ENCODE data around the gene MOB3B.

MOB3B gene

DNA sequence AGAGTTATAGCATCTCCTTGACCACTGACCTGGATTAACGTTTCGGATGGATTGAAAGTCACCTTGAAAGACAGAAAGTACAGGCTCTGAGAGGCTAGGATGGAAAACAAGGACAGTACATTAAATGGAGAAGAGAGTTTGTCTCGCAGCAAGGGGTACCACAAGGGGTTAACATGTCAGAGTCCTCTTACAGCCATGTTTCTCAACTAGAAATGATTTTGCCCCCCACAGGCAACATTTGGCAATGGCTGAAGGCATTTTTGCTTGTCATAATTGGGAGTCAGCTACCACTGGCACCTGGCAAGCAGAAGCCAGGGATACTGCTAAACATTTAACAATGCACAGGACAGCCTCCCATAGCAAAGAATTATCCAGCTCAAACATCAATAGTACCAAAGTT, 141.9 kb downstream of the MOB3B start:
- DNase-seq (ENCODE audit: low read depth) = no peak

DNA sequence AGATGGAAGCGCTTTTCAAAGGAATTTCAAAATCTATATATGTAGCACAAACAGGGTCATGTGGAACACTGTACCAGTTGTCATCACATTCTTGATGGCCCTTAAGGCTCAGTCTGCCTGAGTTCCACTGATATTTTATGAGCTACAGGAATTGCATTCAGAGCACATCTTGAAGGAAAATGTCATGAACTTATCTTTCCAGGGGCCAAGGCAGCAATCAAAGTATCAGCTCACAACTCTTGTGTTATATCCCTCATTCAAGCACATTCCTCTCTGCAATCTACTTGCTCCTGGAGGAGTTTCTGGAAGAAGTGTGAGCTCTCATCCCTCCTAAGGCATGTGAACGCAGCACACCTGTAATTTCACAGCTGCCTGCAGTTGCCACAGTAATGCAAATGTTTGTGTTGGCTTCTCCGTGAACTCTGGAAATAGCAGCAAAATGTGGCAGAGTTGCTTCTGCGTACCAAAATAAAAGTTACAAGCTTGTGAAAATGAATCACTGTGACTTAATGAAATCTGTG, 143.0 kb downstream of the MOB3B start:
- DNase-seq (ENCODE audit: low read depth) = no peak

GRCh38 chr9:27385606-27386322, 143.8 kb downstream of the MOB3B start:
- DNase-seq (ENCODE audit: low read depth) = no peak

DNA sequence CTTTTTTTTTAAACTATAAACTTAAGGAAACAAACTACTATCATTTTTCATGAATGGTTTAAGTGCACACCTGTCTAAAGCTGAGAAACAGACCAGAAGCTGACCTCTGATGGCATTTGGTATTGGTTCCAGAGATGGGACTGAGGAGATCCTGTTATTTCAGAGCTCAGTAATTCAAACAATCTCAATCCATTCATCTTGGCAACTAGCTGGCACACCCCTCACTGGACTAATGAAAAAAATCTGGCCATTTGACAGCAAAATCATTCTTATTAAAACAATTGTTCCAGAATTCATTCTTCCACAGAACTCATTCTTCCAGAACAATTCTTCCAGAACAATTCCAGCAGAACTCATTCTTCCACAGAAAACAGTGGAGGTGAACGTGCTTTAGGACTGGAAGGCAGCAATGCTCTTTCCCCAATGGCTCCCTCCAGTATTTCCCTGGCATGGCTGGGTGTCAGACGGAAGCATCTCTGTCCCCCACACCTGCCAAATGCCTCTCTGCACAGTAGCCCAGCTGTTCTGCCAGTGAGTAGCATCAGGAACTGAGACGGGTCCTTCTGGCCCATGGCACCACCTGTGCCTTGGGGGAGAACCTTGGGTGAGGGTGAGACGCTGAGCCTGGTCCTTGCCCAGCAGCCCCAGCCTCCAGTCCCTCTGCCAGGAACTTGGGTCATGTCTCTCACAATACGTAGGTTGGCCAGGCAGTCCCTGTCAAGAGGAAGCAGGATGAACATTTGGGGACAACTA, 145.2 kb downstream of the MOB3B start:
- no peak for DNase-seq (ENCODE audit: low read depth)

GRCh38 chr9:27383524-27383923, 146.1 kb downstream of the MOB3B start:
- no peak for DNase-seq (ENCODE audit: low read depth)

GRCh38 chr9:27382975-27383374, 146.6 kb downstream of the MOB3B start:
- DNase-seq (ENCODE audit: low read depth) = no peak

DNA sequence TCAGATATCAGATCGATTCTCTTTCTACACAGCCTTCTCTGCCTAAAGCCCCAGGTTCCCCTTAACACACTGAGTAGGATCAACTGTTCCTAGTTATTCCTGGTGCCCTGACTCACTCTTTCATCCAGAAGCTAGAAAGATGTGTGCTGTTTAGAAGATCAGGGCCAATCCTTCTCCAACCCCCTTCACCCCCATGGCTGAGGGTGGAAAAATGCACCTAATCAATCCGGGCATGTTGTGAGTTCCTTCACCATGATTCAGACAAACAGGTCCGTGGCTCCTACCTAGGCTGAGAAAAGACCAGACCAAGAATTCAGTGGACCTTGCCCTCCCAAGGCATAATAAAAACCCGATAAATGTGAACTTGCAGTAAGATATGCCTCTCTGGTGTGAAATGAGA, 147.3 kb downstream of the MOB3B start:
- DNase-seq (ENCODE audit: low read depth) = no peak

DNA sequence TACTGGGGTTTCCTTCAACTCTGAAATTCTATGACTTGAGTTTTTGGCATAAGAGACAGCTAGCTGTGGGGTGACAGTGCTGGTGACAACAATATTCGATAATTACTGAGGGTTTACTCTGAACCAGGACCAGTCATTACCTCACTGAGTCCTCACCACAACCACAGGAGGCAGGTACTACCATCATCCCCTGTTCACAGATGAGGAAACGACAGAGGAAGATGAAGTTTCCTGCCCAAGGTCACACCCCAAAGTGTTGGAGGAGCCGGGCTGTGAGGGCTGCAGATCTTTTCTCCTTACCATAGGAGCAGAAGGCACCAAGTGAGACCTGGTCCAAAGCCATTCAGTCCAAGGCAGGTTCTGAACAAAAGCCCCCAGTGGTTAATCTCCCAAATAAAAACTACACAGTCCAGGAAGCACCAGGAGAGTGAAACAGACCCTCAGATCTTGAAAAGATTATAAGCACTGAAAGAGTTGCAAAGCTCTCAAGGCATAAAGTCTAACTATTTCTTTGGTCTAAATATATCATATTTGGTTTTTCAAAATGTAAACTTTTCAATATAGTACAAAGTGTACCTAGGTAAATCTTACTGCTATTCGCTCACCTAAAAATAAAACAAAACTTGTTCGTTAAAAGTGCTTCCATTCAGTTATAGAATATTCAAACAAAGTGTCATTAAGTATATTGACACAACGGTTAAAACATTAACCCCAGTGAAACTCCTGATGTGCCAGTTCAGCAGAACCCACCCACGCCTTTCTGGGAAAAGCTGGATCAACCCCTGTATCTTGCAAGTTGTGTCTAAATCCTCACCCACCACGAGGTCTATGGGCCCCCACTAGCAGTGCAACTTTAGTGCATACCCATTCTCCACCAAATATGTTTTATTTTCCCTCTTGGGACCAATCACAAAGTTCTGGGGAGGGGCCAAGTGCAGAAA, 150.0 kb downstream of the MOB3B start:
- no peak for DNase-seq (ENCODE audit: low read depth)

DNA sequence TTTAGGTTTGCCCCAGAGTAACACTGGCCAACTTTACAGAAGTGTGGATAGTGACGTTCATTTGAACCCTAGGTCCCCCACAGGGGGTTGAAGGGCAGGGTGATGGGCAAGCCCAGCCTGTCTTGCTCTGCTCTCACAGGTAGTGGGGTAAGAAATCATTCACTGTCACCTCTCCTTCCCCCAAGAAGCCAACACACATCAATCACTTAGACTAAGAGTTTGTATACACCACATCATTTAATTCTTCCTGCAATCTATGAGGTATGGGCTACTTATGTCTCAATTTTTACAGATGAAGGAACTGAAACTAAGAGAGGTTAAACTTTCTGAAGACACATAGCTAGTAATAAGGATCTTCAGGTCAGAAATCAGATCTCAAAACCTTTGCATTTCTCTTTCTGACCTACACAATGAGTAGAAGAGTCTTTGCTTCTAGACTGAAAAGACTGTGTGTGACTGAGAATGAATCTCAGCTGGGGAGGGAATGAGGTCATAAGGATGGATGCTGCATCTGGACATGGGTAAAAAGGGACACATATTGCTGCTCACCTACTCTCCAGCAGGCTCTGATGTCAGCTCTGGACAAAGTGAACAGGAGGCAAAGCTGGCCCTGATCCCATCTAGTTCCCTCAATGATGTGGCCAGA, 151.7 kb downstream of the MOB3B start:
- no peak for DNase-seq (ENCODE audit: low read depth)

DNA sequence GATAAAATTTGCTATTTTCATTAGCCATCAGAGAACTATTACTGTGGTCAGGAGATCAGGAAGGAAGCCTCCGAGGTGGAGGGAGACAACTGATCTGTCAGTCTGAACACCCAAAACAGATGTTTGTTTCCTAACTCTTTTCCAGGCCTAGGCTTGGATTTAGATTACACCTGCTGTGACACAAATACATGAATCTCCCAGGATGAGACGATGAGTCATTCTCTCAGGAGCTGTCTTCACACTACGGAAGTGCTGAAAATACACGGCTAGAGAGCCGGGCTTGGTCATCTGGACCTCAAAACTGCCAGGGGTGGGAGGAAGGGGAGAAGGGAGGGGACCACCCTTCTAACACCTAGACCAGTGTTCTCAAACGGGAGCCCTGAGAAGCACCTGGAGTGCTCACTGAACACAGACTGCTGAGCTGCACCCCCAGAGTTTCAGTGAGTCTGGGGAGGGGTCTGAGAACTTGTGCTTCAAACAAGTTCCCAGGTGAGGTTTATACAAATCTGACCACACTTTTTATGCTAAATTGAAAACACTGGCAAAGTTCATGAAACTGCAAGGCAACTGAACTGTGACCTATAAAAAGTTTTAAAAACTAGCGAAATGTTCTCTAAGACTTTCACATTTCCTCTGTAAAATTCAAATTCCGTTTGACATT, 152.3 kb downstream of the MOB3B start:
- no peak for DNase-seq (ENCODE audit: low read depth)

DNA sequence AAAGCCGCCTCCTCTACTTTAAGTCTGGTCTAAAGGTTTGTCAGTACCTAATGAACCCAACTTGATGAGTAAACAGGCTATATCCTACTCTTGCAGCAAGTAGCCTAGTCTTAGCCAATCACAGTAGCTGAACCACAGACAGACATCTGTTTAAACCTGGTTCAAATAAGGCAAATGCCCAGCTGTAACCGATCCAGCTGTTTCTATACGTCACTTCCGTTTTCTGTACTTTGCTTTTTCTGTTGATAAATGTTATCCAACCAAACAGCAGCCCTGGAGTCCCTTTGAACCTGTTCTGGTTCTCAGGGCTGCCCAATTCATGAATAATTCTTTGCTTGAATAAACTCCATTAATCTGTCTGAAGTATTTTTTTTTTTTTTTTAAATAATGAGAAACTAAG, 155.8 kb downstream of the MOB3B start:
- no peak for DNase-seq (ENCODE audit: low read depth)

DNA sequence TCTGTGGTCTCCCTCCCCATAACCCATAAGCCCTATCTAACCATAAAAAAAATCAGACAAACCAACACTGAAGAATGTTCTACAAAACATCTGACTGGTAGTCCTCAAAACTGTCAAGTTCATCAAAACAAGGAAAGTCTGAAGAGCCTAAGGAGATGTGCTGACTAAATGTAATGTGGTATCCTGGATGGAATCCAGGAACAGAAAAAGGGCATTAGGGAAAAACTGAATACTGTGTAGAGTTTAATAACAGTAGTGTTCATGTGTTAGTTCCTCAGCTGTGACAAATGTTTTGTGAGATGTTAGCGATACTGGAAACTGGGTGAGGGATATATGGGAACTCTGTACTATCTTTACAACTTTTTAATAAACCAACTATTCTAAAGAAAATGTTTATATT, 157.0 kb downstream of the MOB3B start:
- no peak for DNase-seq (ENCODE audit: low read depth)

- no peak for DNase-seq (ENCODE audit: low read depth)
Observed at GRCh38 chr9:27371382-27371781, 158.2 kb downstream of the MOB3B start.

GRCh38 chr9:27369591-27369990, 160.0 kb downstream of the MOB3B start:
- no peak for DNase-seq (ENCODE audit: low read depth)

DNA sequence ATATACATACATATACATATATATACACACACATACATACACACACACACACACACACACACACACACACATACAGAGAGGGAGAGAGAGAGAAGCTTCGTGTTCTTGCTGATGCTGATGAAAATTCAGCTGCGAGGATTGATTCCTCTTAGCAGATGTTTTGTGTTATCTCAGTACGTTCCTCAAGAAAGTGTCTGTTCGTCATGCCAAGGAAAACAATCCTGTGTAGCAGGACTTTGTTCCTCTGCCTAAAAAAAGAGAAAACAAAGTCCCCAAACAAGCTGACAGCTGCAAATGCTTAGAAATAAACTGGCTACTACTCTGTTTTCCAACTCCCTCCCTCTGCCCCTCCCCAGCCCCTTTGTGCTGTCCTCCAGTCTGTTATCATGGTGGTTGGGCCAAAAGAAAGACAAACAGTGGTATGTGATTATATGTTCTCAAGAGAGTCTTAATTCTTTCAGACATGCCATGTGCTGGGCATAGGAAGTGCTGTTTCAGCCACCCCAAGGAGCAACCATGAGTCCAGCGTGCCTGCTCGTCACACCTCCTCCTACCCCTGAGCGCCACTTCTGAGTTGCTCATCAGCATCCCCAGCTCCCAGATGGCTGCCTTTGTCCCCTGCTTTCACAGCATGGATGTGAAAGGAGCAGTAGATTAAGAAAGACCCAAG, 161.2 kb downstream of the MOB3B start:
- DNase-seq (ENCODE audit: low read depth) = no peak

- DNase-seq (ENCODE audit: low read depth) = no peak
Observed at GRCh38 chr9:27367921-27368315, 161.7 kb downstream of the MOB3B start.

GRCh38 chr9:27367175-27367798, 162.3 kb downstream of the MOB3B start:
- no peak for DNase-seq (ENCODE audit: low read depth)

GRCh38 chr9:27365707-27366376, 163.8 kb downstream of the MOB3B start:
- no peak for DNase-seq (ENCODE audit: low read depth)

DNA sequence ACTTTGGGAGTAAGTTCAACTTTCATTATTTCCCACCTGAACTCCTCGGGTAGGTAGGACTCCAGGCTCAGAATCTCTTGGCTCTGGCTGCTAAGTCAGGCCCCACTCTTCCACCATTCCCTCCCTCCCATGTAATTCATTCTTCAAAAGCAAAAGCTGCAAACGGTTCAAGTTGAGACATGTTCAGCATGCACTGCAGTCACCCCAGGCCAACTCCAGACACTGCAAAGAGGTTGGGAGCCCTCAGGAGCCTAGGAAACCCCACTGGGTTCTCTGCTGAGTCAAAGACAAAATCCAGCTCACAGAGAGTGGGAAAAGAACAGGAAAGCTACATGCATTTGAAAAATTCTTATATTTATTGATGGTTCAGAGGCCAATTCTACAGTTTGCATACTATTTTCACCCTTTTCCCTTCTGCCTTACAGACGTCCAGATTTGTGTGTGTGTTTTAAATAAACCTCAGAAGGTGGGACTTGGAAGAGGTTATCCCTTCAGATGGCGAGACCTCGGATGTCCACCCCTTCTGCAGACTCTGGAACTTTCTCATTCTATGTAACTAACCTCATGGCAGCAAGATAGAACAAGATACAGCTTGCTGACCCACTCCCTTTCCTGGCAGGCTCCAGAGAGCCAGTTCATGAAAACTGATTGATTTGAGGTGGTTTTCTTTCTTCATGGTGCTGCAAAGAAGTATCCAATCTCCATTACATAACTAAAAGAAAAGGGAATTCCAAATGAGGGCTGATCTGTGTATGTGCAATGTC, 167.0 kb downstream of the MOB3B start:
- DNase-seq (ENCODE audit: low read depth) = no peak

Data from stimulated activated CD8-positive, alpha-beta memory T cell treated with anti-CD3 and anti-CD28 coated beads, Interleukin-12 subunit alpha, Interleukin-12 subunit beta, amount 100 ng/mL, for 4 hours (primary cell).